Bronchial epithelial cell (primary cell): Measurements from ENCODE around the gene SP140L. TPM values are rescaled to one million over a fixed set of nuclear protein-coding genes. Genes with fewer than 3 reads are reported as not detected.

ENCODE experiments used
- DNase-seq: peaks from one replicate; pipeline ENCODE4 v3.0.0-alpha.2; 2010; ENCODE audit warnings: low read depth
- FAIRE-seq: peaks from 2 replicates; lab custom pipeline; 2011; peaks lifted over from hg19 to GRCh38; lab: Jason Lieb, UNC
- H3K27me3 ChIP-seq: 2 replicates; pipeline ENCODE4 v1.5.1; 2011; ENCODE audit warnings: low read length; ENCODE audit not compliant: control insufficient read depth, insufficient read depth
- H3K36me3 ChIP-seq: 2 replicates; pipeline ENCODE4 v1.5.1; 2011; ENCODE audit warnings: low read length; ENCODE audit not compliant: control insufficient read depth, insufficient read depth
- H3K4me3 ChIP-seq: 2 replicates; pipeline ENCODE4 v1.5.1; 2011; ENCODE audit warnings: mild to moderate bottlenecking, low read depth, low read length, control low read depth
- CTCF ChIP-seq: IDR thresholded peaks from 2 replicates; pipeline ENCODE4 v1.5.1; 2011; ENCODE audit warnings: mild to moderate bottlenecking, moderate library complexity, low read length, control low read depth, inconsistent platforms; ENCODE audit not compliant: insufficient read depth, severe bottlenecking
- total RNA-seq: library from RNA; depleted of rRNA; stranded (reverse); fragments of >200 nt; gene quantifications from 2 replicates; pipeline ENCODE4 v1.2.1, GENCODE V29; 2014

SP140L gene
- total RNA-seq, 1 donor from 2014 or later = 1.6 TPM

DNA sequence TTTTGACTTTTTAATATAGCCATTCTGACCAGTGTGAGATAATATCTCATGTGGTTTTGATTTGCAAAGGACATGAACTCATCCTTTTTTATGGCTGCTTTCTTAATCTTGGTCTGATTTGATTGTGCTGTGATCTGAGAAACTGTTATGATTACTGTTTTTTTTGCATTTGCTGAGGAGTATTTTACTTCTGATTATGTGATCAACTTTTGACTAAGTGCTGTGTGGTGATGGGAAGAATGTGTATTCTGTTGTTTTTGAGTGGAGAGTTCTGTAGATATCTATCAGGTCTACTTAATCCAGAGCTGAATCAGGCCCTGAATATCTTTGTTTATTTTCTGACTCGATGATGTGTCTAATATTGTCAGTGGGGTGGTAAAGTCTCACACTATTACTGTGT lies 16.8 kb downstream of the SP140L start:
- DNase-seq (peak; percentile 23), FAIRE-seq (no peak)
- Histone ChIP-seq H3K27me3 (no peaks in the 10 kb centered on the region), H3K4me3 (no peak overlapping the region), H3K36me3 (peaks cover 1% of the 10 kb centered on the region)
- TF ChIP-seq CTCF = no peak

- FAIRE-seq = no peak
- no peak for DNase-seq
- Histone ChIP-seq H3K27me3 (no peaks in the 10 kb centered on the region), H3K36me3 (peaks cover 1% of the 10 kb centered on the region), H3K4me3 (no peak overlapping the region)
- TF ChIP-seq CTCF = no peak
Measured at GRCh38 chr2:230346465-230346864, 19.5 kb downstream of the SP140L start.

- Histone ChIP-seq H3K27me3 (no peaks in the 10 kb centered on the region), H3K4me3 (no peak overlapping the region), H3K36me3 (peaks cover 1% of the 10 kb centered on the region)
- FAIRE-seq (no peak), DNase-seq (peak; percentile 68)
- no peak for TF ChIP-seq CTCF
Measured at GRCh38 chr2:230346921-230347533, 20.0 kb downstream of the SP140L start.

DNA sequence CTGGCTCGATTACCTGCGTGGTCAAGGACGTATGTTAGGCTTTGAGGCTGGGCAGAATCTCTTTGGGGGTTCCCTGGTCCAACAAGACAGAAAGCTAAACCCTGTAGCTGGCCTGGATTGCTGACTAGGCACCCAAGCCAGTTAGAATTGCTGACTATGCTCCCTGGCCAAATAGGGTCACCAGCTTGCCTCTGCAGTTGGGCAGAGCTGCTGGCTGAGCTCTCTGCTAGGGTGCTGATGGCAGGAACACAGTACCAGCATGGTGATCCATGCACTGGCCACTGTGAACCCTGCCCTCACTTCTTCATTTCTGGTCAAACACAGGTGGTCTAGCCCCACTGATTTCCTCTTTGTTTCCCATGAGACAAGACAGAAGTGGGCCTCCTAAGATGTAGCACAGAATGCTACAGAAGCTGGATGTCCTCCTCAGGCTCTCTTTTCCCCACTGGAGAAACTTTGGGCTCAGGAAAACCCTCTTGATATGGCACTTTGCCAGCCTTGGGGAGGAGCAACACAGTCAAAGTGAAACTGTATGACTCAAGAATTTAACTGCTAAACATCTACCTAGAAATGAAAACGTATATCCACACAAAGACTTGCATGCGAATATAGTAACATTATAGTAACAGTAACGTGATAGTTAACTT lies 20.8 kb downstream of the SP140L start:
- TF ChIP-seq CTCF = no peak
- DNase-seq (peak; percentile 33), FAIRE-seq (no peak)
- Histone ChIP-seq H3K4me3 (no peak overlapping the region), H3K27me3 (no peaks in the 10 kb centered on the region), H3K36me3 (peaks cover 1% of the 10 kb centered on the region)

GRCh38 chr2:230348787-230349186 lies 21.8 kb downstream of the SP140L start:
- no peak for FAIRE-seq

More at GRCh38 chr2:230348787-230349186, 21.8 kb downstream of the SP140L start:
- TF ChIP-seq CTCF = no peak
- H3K36me3 ChIP-seq = peaks cover 1% of the 10 kb centered on the region
- no peaks in the 10 kb centered on the region for H3K27me3 ChIP-seq
- no peak for DNase-seq
- H3K4me3 ChIP-seq = no peak overlapping the region
